ENCODE results near the gene TMEM183A. TPM values are rescaled to one million over a fixed set of nuclear protein-coding genes. Genes with fewer than 3 reads are reported as not detected.

TMEM183A gene
- total RNA-seq, 1 donor from 2014 or later, result 52.0 TPM

DNA sequence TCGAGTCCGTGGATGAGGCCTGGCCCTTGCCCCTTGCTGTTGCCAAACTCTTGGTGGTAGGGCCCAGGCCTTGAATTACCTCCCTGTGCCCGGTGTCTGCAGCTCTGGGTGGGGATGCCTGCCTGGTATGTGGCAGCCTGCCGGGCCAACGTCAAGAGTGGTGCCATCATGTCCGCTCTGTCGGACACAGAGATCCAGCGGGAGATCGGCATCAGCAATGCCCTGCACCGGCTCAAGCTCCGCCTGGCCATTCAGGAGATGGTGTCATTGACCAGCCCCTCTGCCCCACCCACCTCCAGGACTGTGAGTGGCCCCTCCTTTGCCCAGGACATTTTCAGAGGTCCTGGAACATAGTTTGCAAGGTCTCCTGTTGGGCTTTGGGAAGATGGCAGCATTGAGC lies 52.9 kb downstream of the TMEM183A start:
- Histone ChIP-seq H3K4me3 (no peak overlapping the region), H3K36me3 (no peaks in the 10 kb centered on the region), H3K27me3 (ENCODE audit: low read depth) (no peaks in the 10 kb centered on the region), H3K27ac (no peak overlapping the region), H3K9me3 (no peaks in the 10 kb centered on the region), H3K4me1 (peaks cover 19% of the 10 kb centered on the region)
- no peak for DNase-seq
- intact Hi-C loops (cut with DNase I), result no loop called here
- TF ChIP-seq, protein P1, sequence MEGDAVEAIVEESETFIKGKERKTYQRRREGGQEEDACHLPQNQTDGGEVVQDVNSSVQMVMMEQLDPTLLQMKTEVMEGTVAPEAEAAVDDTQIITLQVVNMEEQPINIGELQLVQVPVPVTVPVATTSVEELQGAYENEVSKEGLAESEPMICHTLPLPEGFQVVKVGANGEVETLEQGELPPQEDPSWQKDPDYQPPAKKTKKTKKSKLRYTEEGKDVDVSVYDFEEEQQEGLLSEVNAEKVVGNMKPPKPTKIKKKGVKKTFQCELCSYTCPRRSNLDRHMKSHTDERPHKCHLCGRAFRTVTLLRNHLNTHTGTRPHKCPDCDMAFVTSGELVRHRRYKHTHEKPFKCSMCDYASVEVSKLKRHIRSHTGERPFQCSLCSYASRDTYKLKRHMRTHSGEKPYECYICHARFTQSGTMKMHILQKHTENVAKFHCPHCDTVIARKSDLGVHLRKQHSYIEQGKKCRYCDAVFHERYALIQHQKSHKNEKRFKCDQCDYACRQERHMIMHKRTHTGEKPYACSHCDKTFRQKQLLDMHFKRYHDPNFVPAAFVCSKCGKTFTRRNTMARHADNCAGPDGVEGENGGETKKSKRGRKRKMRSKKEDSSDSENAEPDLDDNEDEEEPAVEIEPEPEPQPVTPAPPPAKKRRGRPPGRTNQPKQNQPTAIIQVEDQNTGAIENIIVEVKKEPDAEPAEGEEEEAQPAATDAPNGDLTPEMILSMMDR (IDR thresholded peaks at IDR 0.05), result no peak
- ATAC-seq, result no peak

DNA sequence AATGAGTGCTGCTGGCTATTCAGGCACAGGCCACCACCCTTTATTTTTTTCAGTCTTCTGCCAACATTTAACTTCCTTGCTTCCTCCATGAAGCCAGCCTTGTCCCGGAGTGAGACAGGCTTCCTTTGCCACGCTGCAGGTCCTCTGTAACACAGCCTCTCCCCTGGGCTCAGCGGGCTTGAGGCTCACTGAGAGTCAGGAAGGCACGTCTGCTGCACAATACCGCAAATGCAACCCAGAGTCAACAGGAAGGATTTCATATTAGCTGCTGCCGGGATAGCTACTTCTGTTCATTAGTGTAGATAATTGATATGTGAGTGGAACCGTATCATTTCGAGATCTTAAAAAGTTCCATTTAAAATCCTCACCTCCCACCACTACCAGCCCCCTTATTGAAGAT lies 56.1 kb downstream of the TMEM183A start:
- ATAC-seq, result no peak
- Histone ChIP-seq H3K4me1 (peaks cover 15% of the 10 kb centered on the region), H3K4me3 (no peak overlapping the region), H3K27me3 (ENCODE audit: low read depth) (no peaks in the 10 kb centered on the region), H3K27ac (no peak overlapping the region), H3K36me3 (no peaks in the 10 kb centered on the region), H3K9me3 (no peaks in the 10 kb centered on the region)
- TF ChIP-seq, protein P1 (IDR thresholded peaks at IDR 0.05), result no peak
- intact Hi-C loops (cut with DNase I), result no loop called here
- no peak for DNase-seq

- H3K27ac ChIP-seq, result no peak overlapping the region
- intact Hi-C loops (cut with DNase I), result no loop called here
- TF ChIP-seq, protein P1 (IDR thresholded peaks at IDR 0.05), result no peak
- no peak for DNase-seq
- H3K36me3 ChIP-seq, result no peaks in the 10 kb centered on the region
- H3K4me3 ChIP-seq, result no peak overlapping the region
- ATAC-seq, result no peak
- no peaks in the 10 kb centered on the region for H3K27me3 ChIP-seq (ENCODE audit: low read depth)
- H3K9me3 ChIP-seq, result no peaks in the 10 kb centered on the region
- H3K4me1 ChIP-seq, result peaks cover 23% of the 10 kb centered on the region
Observed at GRCh38 chr1:203065191-203065590, 58.0 kb downstream of the TMEM183A start.

DNA sequence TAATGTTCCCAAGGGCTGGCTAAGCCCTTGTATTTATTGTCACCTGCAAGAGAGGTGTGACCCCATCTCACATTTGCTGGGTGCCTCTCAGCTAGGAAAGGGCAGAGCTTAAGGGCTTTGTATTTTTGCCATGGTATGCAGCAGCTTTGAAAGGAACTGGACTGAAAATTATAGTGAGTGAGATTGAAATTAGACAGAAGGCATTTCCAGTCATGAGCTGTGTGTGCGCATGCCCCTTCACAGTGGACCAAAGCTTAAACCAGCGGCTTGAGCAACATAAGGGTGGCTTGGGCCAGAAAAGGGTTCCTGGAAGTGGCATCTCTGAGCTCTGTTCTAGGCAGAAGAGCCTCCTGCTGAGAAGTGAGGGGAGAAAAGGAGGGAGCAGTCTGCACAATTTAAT lies 58.8 kb downstream of the TMEM183A start:
- no peaks in the 10 kb centered on the region for H3K27me3 ChIP-seq (ENCODE audit: low read depth)
- no peaks in the 10 kb centered on the region for H3K36me3 ChIP-seq
- intact Hi-C loops (cut with DNase I), result no loop called here
- no peak overlapping the region for H3K27ac ChIP-seq
- no peak overlapping the region for H3K4me3 ChIP-seq
- peaks cover 24% of the 10 kb centered on the region for H3K4me1 ChIP-seq
- DNase-seq (no peak), ATAC-seq (no peak)
- TF ChIP-seq, protein P1 (IDR thresholded peaks at IDR 0.05), result no peak
- H3K9me3 ChIP-seq, result no peaks in the 10 kb centered on the region

DNA sequence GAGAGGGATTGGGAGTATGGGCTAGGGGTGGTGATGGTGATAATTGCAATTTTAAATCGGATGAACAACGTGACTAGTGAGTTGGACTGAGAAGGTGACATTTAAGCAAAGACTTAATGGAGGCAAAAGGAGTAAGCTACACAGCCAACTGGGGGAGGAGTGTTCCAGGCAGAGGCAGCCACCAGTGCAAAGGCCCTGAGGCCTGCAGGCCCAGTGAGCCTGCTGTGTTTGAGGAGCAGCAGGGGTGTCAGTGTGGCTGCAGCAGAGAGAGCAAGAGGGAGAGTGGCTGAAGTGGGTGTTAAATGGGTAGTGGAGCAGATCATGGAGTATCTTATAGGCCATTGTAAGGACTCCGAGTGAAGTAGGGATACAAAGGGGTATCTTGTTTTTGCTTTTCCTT lies 59.8 kb downstream of the TMEM183A start:
- H3K4me1 ChIP-seq, result peaks cover 24% of the 10 kb centered on the region
- H3K4me3 ChIP-seq, result no peak overlapping the region
- no peaks in the 10 kb centered on the region for H3K36me3 ChIP-seq
- ATAC-seq, result no peak
- TF ChIP-seq, protein P1 (IDR thresholded peaks at IDR 0.05), result no peak
- intact Hi-C loops (cut with DNase I), result no loop called here
- no peak overlapping the region for H3K27ac ChIP-seq
- H3K9me3 ChIP-seq, result no peaks in the 10 kb centered on the region
- DNase-seq, result no peak
- no peaks in the 10 kb centered on the region for H3K27me3 ChIP-seq (ENCODE audit: low read depth)

Data from lower lobe of right lung (tissue), 2 donors.